Fibroblast of villous mesenchyme (primary cell): ENCODE measurements around the gene PLAAT4. TPM values are rescaled to one million over a fixed set of nuclear protein-coding genes. Genes with fewer than 3 reads are reported as not detected.
"Not testable (repeated sequence)": the region's sequence is repeated elsewhere in the genome, so short reads cannot be mapped to it uniquely, and the experiment has no call there.

Experiments used
- DNase-seq: peaks from one replicate; pipeline ENCODE4 v3.0.0-alpha.2; 2010; ENCODE audit warnings: low read depth
- H3K4me3 ChIP-seq: 2 replicates; pipeline ENCODE4 v1.5.1; 2011; ENCODE audit warnings: low read depth, mild to moderate bottlenecking, low read length
- total RNA-seq: library from RNA; depleted of rRNA; stranded (reverse); fragments of >200 nt; gene quantifications from 2 replicates; pipeline ENCODE4 v1.2.3, GENCODE V29; 2012
- TF ChIP-seq, protein P1 (sequence below): IDR thresholded peaks from 2 replicates; pipeline ENCODE4 v1.5.1; 2012; ENCODE audit warnings: low read depth, mild to moderate bottlenecking, low read length; ENCODE audit not compliant: insufficient read depth

The PLAAT4 gene
- total RNA-seq, 1 donor, result 8.2 TPM

- TF ChIP-seq, protein P1, sequence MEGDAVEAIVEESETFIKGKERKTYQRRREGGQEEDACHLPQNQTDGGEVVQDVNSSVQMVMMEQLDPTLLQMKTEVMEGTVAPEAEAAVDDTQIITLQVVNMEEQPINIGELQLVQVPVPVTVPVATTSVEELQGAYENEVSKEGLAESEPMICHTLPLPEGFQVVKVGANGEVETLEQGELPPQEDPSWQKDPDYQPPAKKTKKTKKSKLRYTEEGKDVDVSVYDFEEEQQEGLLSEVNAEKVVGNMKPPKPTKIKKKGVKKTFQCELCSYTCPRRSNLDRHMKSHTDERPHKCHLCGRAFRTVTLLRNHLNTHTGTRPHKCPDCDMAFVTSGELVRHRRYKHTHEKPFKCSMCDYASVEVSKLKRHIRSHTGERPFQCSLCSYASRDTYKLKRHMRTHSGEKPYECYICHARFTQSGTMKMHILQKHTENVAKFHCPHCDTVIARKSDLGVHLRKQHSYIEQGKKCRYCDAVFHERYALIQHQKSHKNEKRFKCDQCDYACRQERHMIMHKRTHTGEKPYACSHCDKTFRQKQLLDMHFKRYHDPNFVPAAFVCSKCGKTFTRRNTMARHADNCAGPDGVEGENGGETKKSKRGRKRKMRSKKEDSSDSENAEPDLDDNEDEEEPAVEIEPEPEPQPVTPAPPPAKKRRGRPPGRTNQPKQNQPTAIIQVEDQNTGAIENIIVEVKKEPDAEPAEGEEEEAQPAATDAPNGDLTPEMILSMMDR, result no peak
- DNase-seq, result peak; percentile 96
- H3K4me3 ChIP-seq, result no peak overlapping the region
Measured at GRCh38 chr11:63567044-63567840, 30.6 kb downstream of the PLAAT4 start.

- no peak for DNase-seq
- no peak overlapping the region for H3K4me3 ChIP-seq
- TF ChIP-seq, protein P1, result no peak
Measured at GRCh38 chr11:63569570-63569969, 33.0 kb downstream of the PLAAT4 start.

DNA sequence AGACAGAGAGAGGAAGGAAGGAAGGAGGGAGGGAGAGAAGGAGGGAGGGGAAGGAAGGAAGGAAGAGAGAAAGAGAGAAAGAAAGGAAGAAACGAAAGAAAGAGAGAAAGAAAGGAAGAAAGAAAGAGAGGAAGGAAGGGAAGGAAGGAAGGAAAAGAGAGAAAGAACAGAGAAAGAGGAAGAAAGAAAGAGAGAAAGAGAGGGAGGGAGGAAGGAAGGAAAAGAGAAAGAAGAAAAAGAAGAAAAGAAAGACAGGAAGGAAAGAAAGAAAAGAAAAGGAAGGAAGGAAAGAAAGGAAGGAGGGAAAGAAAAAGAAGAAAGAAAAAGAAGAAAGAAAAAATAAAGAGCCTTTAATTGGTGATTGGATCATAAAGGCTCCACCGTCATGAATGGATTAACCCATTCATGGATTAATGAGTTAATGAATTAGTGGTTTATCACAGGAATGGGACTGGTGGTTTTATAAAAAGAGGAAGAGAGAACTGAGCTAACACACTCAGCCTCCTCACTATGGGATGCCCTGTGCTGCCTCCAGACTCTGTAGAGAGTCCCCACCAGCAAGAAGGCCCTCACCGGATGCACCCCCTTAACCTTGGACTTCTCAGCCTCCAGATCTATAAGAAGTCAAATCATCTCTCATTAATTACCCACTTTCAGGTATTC, 35.5 kb downstream of the PLAAT4 start:
- H3K4me3 ChIP-seq, result no peak overlapping the region
- TF ChIP-seq, protein P1, result no peak
- DNase-seq, result no peak

GRCh38 chr11:63573881-63574855, 37.6 kb downstream of the PLAAT4 start:
- peak overlapping the region; percentile 41 for H3K4me3 ChIP-seq
- TF ChIP-seq, protein P1, result peak; percentile 36
- peak; percentile 95 for DNase-seq

GRCh38 chr11:63574856-63575602, 38.4 kb downstream of the PLAAT4 start:
- TF ChIP-seq, protein P1, result no peak
- DNase-seq, result peak; percentile 66
- H3K4me3 ChIP-seq, result peak overlapping the region; percentile 41

- DNase-seq, H3K4me3 ChIP-seq: not testable (repeated sequence)
Measured at GRCh38 chr11:63578882-63579281, 42.3 kb downstream of the PLAAT4 start.

DNA sequence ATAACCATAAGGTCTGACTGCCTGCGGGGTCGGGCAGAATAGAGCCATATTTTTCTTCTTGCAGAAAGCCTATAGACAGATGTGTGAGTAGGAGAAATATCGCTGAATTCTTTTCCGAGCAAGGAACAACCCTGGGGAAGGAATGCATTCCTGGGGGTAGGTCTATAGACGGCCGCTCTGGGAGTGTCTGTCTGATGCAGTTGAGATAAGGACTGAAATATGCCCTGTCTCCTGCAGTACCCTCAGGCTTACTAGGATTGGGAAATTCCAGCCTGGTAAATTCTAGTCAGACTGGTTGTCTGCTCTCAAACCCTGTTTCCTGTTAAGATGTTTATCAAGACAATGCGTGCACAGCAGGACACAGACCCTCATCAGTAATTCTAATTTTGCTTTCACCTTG, 44.6 kb downstream of the PLAAT4 start:
- DNase-seq, result not testable (repeated sequence)

More for the DNA sequence above, 44.6 kb downstream of the PLAAT4 start:
- not testable (repeated sequence) for H3K4me3 ChIP-seq
